Esophagus squamous epithelium (tissue), 4 donors: ENCODE results near the gene CHD2.
"Not testable (repeated sequence)": the region's sequence is repeated elsewhere in the genome, so short reads cannot be mapped to it uniquely, and the experiment has no call there.

ENCODE experiments used
- CTCF ChIP-seq, 6 experiments: fragments of 450-650 bp in 4 of 6; fragments of 200-600 bp in 2 of 6; sonication (generic) in 2 of 6; IDR thresholded peaks; one replicate each; pipeline ENCODE4 v1.5.1; 2016 to 2019; ENCODE audit warnings: antibody characterized with exemption in 6 of 6, mild to moderate bottlenecking in 4 of 6, moderate library complexity in 4 of 6
- POLR2A ChIP-seq, 4 donors: fragments of 450-650 bp; IDR thresholded peaks; one replicate each; pipeline ENCODE4 v1.6.1; 2017; ENCODE audit warnings: antibody characterized with exemption in 4 of 4, mild to moderate bottlenecking in 4 of 4, moderate library complexity in 3 of 4

GRCh38 chr15:93032515-93033206 is 132.5 kb downstream of the CHD2 start:
- TF ChIP-seq CTCF, POLR2A (IDR thresholded peaks at IDR 0.05): not testable (repeated sequence)
